Upper lobe of right lung (tissue), 1 donor: ENCODE measurements around the gene GOLGA1. TPM values are rescaled to one million over a fixed set of nuclear protein-coding genes. Genes with fewer than 3 reads are reported as not detected.
"Not testable (repeated sequence)": the region's sequence is repeated elsewhere in the genome, so short reads cannot be mapped to it uniquely, and the experiment has no call there.

ENCODE experiments used
- ATAC-seq: fragments of 200-7000 bp; cut with Tn5 transposase; one replicate; pipeline ENCODE4 v1.9.1; 2020; ENCODE audit warnings: mild to moderate bottlenecking, moderate library complexity
- DNase-seq: peaks from one replicate; pipeline ENCODE4 v3.0.0-alpha.2; 2020
- H3K27ac ChIP-seq: fragments of 200-600 bp; one replicate; pipeline ENCODE4 v1.8.0; 2022
- H3K27me3 ChIP-seq: fragments of 200-600 bp; one replicate; pipeline ENCODE4 v1.8.0; 2022; ENCODE audit warnings: mild to moderate bottlenecking
- H3K36me3 ChIP-seq: fragments of 200-600 bp; one replicate; pipeline ENCODE4 v1.8.0; 2022
- H3K4me1 ChIP-seq: fragments of 200-600 bp; one replicate; pipeline ENCODE4 v1.8.0; 2022
- H3K4me3 ChIP-seq: fragments of 200-600 bp; one replicate; pipeline ENCODE4 v1.8.0; 2022; ENCODE audit warnings: mild to moderate bottlenecking
- H3K9me3 ChIP-seq: fragments of 200-600 bp; one replicate; pipeline ENCODE4 v1.8.0; 2022
- CTCF ChIP-seq: fragments of 200-600 bp; IDR thresholded peaks from one replicate; pipeline ENCODE4 v1.8.0; 2022; ENCODE audit warnings: antibody characterized with exemption
- intact Hi-C: fragments of 100-400 bp; cut with DNase I; formaldehyde crosslinking; loops from one replicate; pipeline ENCODE4 v1.11.0; 2022
- total RNA-seq: library from RNA; stranded (reverse); fragmentation: NEBNext Ultra II Directional; extraction: Animal tissue kit (Norgen Biotek cat#: 25700); gene quantifications from one replicate; pipeline ENCODE4 v1.2.1, GENCODE V29; 2021
- donor health status: DM: no; HTN: yes; CAD: no; lungs with severe emphysema.

The GOLGA1 gene
- total RNA-seq, 1 donor from 2014 or later, result 17.9 TPM

GRCh38 chr9:124960409-124960752, 19.5 kb upstream of the GOLGA1 start:
- Histone ChIP-seq H3K27ac (no peak overlapping the region), H3K4me1 (no peaks in the 10 kb centered on the region), H3K36me3 (no peaks in the 10 kb centered on the region), H3K4me3 (no peak overlapping the region), H3K27me3 (no peaks in the 10 kb centered on the region), H3K9me3 (no peaks in the 10 kb centered on the region)
- TF ChIP-seq CTCF, result no peak
- intact Hi-C loops, result no loop called here
- DNase-seq (no peak), ATAC-seq (no peak)

GRCh38 chr9:124959671-124960408, 19.0 kb upstream of the GOLGA1 start:
- H3K27me3 ChIP-seq, H3K9me3 ChIP-seq, H3K4me1 ChIP-seq, H3K4me3 ChIP-seq, DNase-seq, H3K36me3 ChIP-seq, H3K27ac ChIP-seq, ATAC-seq, intact Hi-C loops: not testable (repeated sequence)

- intact Hi-C loops, result no loop called here
Measured at GRCh38 chr9:124954255-124954654, 13.4 kb upstream of the GOLGA1 start.

GRCh38 chr9:124950050-124950718, 9.3 kb upstream of the GOLGA1 start:
- intact Hi-C loops, result no loop called here

More at GRCh38 chr9:124954255-124954654, 13.4 kb upstream of the GOLGA1 start:
- H3K4me3 ChIP-seq, result no peak overlapping the region
- no peaks in the 10 kb centered on the region for H3K4me1 ChIP-seq
- ATAC-seq, result no peak
- H3K27ac ChIP-seq, result no peak overlapping the region
- TF ChIP-seq CTCF, result no peak
- no peaks in the 10 kb centered on the region for H3K36me3 ChIP-seq
- no peak for DNase-seq
- no peaks in the 10 kb centered on the region for H3K9me3 ChIP-seq
- no peaks in the 10 kb centered on the region for H3K27me3 ChIP-seq

DNA sequence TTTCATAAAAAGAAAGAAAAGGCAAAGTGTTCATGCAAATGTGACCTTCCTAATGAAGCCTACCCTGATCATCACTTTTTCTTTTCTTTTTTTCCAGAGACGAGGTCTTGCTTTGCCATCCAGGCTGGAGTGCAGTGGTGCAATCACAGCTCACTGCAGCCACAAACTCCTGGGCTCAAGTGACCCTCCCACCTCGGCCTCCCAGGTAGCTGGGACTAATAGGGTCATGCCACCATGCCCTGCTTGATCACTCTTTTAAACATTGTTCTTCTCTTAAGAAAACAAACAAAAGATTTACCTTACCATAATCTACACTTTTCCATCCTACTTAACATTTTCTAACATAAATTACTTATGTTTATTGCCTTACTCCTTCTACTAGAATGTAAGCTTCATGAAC, 8.5 kb upstream of the GOLGA1 start:
- intact Hi-C loops, result no loop called here
- no peak for ATAC-seq

More at GRCh38 chr9:124950050-124950718, 9.3 kb upstream of the GOLGA1 start:
- no peak overlapping the region for H3K27ac ChIP-seq
- H3K36me3 ChIP-seq, result no peaks in the 10 kb centered on the region
- H3K27me3 ChIP-seq, result no peaks in the 10 kb centered on the region
- DNase-seq (no peak), ATAC-seq (no peak)
- no peak for TF ChIP-seq CTCF
- no peaks in the 10 kb centered on the region for H3K9me3 ChIP-seq
- no peaks in the 10 kb centered on the region for H3K4me1 ChIP-seq
- no peak overlapping the region for H3K4me3 ChIP-seq

More for the DNA sequence above, 8.5 kb upstream of the GOLGA1 start:
- DNase-seq, result no peak
- Histone ChIP-seq H3K9me3 (no peaks in the 10 kb centered on the region), H3K27me3 (no peaks in the 10 kb centered on the region), H3K4me3 (no peak overlapping the region), H3K4me1 (no peaks in the 10 kb centered on the region), H3K36me3 (no peaks in the 10 kb centered on the region), H3K27ac (no peak overlapping the region)
- TF ChIP-seq CTCF, result no peak
